B cell (primary cell): Measurements from ENCODE around the gene PDX1. TPM values are rescaled to one million over a fixed set of nuclear protein-coding genes. Genes with fewer than 3 reads are reported as not detected.

Experiments used
- ATAC-seq: fragments of 200-7000 bp; cut with Tn5 transposase; one replicate; pipeline ENCODE4 v1.10.0; 2021; ENCODE audit warnings: low read depth, mild to moderate bottlenecking, moderate number of reproducible peaks, moderate library complexity
- CTCF ChIA-PET: fragments of 350-600 bp; sonication (Branson Sonifier 250); formaldehyde crosslinking; loops from one replicate; lab custom pipeline; 2021; ENCODE audit warnings: antibody characterized with exemption, inconsistent platforms; lab: Charles Lee
- POLR2A ChIA-PET: fragments of 350-600 bp; sonication (Branson Sonifier 250); formaldehyde crosslinking; loops from one replicate; lab custom pipeline; 2021; ENCODE audit warnings: antibody characterized with exemption; lab: Charles Lee
- DNase-seq: peaks from one replicate; pipeline ENCODE4 v3.0.0; 2013
- H2AFZ ChIP-seq: 2 replicates; pipeline ENCODE4 v1.6.1; 2012; ENCODE audit warnings: mild to moderate bottlenecking, low read depth, low read length; ENCODE audit not compliant: insufficient read depth, poor library complexity, severe bottlenecking
- H3K27ac ChIP-seq, 2 donors: 1 replicate in 1 of 2; 2 replicates in 1 of 2; pipeline ENCODE4 v1.5.1; 2012 to 2013; ENCODE audit warnings: low read length in 2 of 2, mild to moderate bottlenecking in 2 of 2, moderate library complexity in 1 of 2
- H3K27me3 ChIP-seq, 4 experiments: fragments of 200-600 bp in 1 of 4; sonication (generic) in 1 of 4; replicated peaks in 1 of 4; 1 replicate in 2 of 4; 2 replicates in 2 of 4; pipeline versions ENCODE4 v1.6.1 to v1.7.0; 2013 to 2016; ENCODE audit warnings: low read length in 3 of 4, mild to moderate bottlenecking in 2 of 4, mixed read lengths in 1 of 4, moderate library complexity in 1 of 4; ENCODE audit not compliant: insufficient read depth in 4 of 4, control insufficient read depth in 3 of 4; ENCODE audit errors: control extremely low read depth in 1 of 4
- H3K36me3 ChIP-seq, 2 experiments: replicated peaks in 1 of 2; 1 replicate in 1 of 2; 2 replicates in 1 of 2; pipeline versions ENCODE4 v1.6.1 to v1.7.1; 2013; ENCODE audit warnings: low read length in 1 of 2; ENCODE audit not compliant: insufficient read depth in 2 of 2, control insufficient read depth in 1 of 2; ENCODE audit errors: control extremely low read depth in 1 of 2, extremely low read depth in 1 of 2
- H3K4me1 ChIP-seq, 2 donors: fragments of 200-600 bp in 1 of 2; sonication (generic) in 1 of 2; 1 replicate in 1 of 2; 2 replicates in 1 of 2; pipeline versions ENCODE4 v1.5.1 to v1.6.1; 2013 to 2017; ENCODE audit warnings: low read length in 2 of 2; ENCODE audit not compliant: control insufficient read depth in 2 of 2, insufficient read depth in 2 of 2
- H3K4me2 ChIP-seq: replicated peaks from 2 replicates; pipeline ENCODE3; 2012; ENCODE audit warnings: mild to moderate bottlenecking, low read depth, low read length; ENCODE audit not compliant: poor library complexity, severe bottlenecking
- H3K4me3 ChIP-seq, 5 experiments: fragments of 200-600 bp in 1 of 5; sonication (generic) in 1 of 5; 1 replicate in 3 of 5; 2 replicates in 2 of 5; pipeline versions ENCODE4 v1.5.1 to v1.7.0; 2011 to 2016; ENCODE audit warnings: low read length in 4 of 5, mild to moderate bottlenecking in 4 of 5, low read depth in 2 of 5, control low read depth in 1 of 5, moderate library complexity in 1 of 5; ENCODE audit not compliant: insufficient read depth in 1 of 5; ENCODE audit errors: control extremely low read depth in 1 of 5, extremely low read depth in 1 of 5
- H3K79me2 ChIP-seq: fragments of 200-600 bp; sonication (generic); one replicate; pipeline ENCODE4 v1.6.0; 2016; ENCODE audit warnings: low read length; ENCODE audit not compliant: control insufficient read depth, insufficient read depth
- H3K9ac ChIP-seq: fragments of 200-600 bp; sonication (generic); 2 replicates; pipeline ENCODE4 v1.6.1; 2017; ENCODE audit warnings: mild to moderate bottlenecking, low read length, moderate library complexity
- H3K9me3 ChIP-seq, 3 donors: one replicate each; pipeline versions ENCODE4 v1.6.1 to v1.7.1; 2013; ENCODE audit warnings: low read length in 2 of 3; ENCODE audit not compliant: control insufficient read depth in 2 of 3, insufficient read depth in 1 of 3; ENCODE audit errors: control extremely low read depth in 1 of 3
- H4K20me1 ChIP-seq: 2 replicates; pipeline ENCODE4 v1.6.0; 2012; ENCODE audit warnings: mild to moderate bottlenecking, low read length; ENCODE audit not compliant: insufficient read depth, control insufficient read depth, poor library complexity, severe bottlenecking
- H3K27ac Mint-ChIP-seq: one replicate; pipeline ENCODE4 v1.8.0; 2021; ENCODE audit warnings: mixed read lengths
- H3K27me3 Mint-ChIP-seq: one replicate; pipeline ENCODE4 v1.8.0; 2021; ENCODE audit warnings: mixed read lengths
- H3K4me1 Mint-ChIP-seq: one replicate; pipeline ENCODE4 v1.8.0; 2021; ENCODE audit warnings: mixed read lengths
- H3K4me3 Mint-ChIP-seq: one replicate; pipeline ENCODE4 v1.8.0; 2021; ENCODE audit warnings: mixed read lengths
- H3K9me3 Mint-ChIP-seq: one replicate; pipeline ENCODE4 v1.8.0; 2022; ENCODE audit warnings: mixed read lengths; ENCODE audit not compliant: insufficient read depth
- CTCF ChIP-seq: fragments of 200-600 bp; IDR thresholded peaks from one replicate; pipeline ENCODE4 v1.8.0; 2022; ENCODE audit warnings: antibody characterized with exemption, mild to moderate bottlenecking
- EZH2 ChIP-seq: IDR thresholded peaks from 2 replicates; pipeline ENCODE4 v1.6.1; 2012; ENCODE audit warnings: borderline replicate concordance, low read depth, mild to moderate bottlenecking, moderate library complexity, low read length; ENCODE audit not compliant: insufficient read depth, poor library complexity, severe bottlenecking
- WGBS: methylation state at CpG from one replicate; pipeline ENCODE4 v1.1.5; 2013; ENCODE audit warnings: missing lambda C conversion rate; ENCODE audit not compliant: insufficient coverage; 5-methylcytosine and 5-hydroxymethylcytosine counted together
- intact Hi-C: fragments of 100-400 bp; cut with micrococcal nuclease; formaldehyde crosslinking; loops from one replicate; pipeline ENCODE4 v1.10.0; 2022
- polyA plus RNA-seq: library from polyadenylated mRNA; depleted of rRNA; stranded (reverse); fragments of >200 nt; gene quantifications from 2 replicates; pipeline ENCODE4 v1.2.3, GENCODE V29; 2012
- total RNA-seq, 2 donors: library from RNA; stranded (reverse); fragments of 120-200 nt in 1 of 2; gene quantifications; 1 replicate in 1 of 2; 2 replicates in 1 of 2; pipeline versions ENCODE4 v1.2.3 to v1.2.4, GENCODE V29; 2013 to 2022

Gene PDX1
- total and polyA plus RNA-seq, 2 donors (not counting 1 experiment from before 2014, with no cell fraction given) = not detected

GRCh38 chr13:27927444-27928352 lies 7.9 kb downstream of the PDX1 start:
- ChIA-PET POLR2A (no interaction called here), CTCF (interaction anchor here (0.9 to 1.3 kb wide), 2 partner anchors 12 to 26 kb away, joined by 3 to 4 read pairs; no protein-coding TSS in a partner anchor)
- H3K4me3 Mint-ChIP-seq = no peak overlapping the region

More at GRCh38 chr13:27927444-27928352, 7.9 kb downstream of the PDX1 start:
- Histone ChIP-seq H3K36me3 (no peaks in the 10 kb centered on the region), H3K79me2 (no peaks in the 10 kb centered on the region), H3K27ac (no peak overlapping the region), H2AFZ (peak overlapping the region; percentile 3), H3K4me3 (no peak overlapping the region), H3K9ac (no peak overlapping the region), H4K20me1 (no peaks in the 10 kb centered on the region), H3K27me3 (peaks cover 0 to 82% (median 79%) of the 10 kb centered on the region in 4 experiments), H3K4me1 (peaks cover 28 to 60% of the 10 kb centered on the region in 2 donors), H3K4me2 (peak overlapping the region; percentile 22), H3K9me3 (peaks cover 0 to 57% (median 11%) of the 10 kb centered on the region in 3 donors)
- ATAC-seq (no peak), DNase-seq (no peak)
- Mint-ChIP-seq H3K27ac (peak overlapping the region; percentile 66), H3K4me1 (peaks cover 30% of the 10 kb centered on the region), H3K9me3 (no peaks in the 10 kb centered on the region), H3K27me3 (peaks cover 77% of the 10 kb centered on the region)
- no peak for TF ChIP-seq CTCF
- TF ChIP-seq EZH2 = no peak
- intact Hi-C loops = no loop called here
- WGBS = 14% methylated on average over 46 of the region's 53 CpGs
